NCI-H345 treated with DMSO at 0.1 percent for 48 hours (cell line): ENCODE results near the gene BEGAIN.

ENCODE experiments used
- DNase-seq: peaks from one replicate; lab custom pipeline; 2025; ENCODE audit not compliant: unreplicated experiment; lab: John Stamatoyannopoulos, UW

Gene BEGAIN

DNA sequence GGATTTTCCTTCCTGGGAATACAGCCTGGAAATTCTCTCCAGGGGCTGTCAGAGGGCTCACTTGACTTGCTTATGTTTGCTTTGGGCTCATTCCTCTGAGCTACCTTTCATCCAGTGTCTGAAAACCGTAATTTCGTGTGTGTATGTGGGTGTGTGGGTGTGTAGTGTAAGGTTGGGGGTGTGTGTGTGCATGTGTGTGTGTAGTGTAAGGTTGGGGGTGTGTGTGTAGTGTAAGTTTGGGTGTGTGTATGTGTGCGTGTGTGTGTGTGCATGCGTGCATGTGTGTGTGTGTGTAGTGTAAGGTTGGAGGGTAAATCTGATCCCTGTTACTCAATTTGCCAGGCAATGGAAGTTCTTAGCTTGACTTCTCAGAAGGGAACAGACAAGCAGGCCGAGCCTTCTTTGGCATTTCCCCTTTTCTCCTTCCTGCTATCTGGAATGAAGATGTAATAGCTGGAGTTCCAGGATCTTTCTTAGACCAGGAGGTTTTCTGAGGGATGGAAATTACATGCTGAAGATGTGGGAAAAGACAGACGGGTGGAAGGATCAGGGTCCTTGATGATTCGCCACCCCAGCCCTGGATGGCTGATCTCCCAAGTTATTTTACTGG is 15.5 kb upstream of the BEGAIN start:
- no peak for DNase-seq

DNA sequence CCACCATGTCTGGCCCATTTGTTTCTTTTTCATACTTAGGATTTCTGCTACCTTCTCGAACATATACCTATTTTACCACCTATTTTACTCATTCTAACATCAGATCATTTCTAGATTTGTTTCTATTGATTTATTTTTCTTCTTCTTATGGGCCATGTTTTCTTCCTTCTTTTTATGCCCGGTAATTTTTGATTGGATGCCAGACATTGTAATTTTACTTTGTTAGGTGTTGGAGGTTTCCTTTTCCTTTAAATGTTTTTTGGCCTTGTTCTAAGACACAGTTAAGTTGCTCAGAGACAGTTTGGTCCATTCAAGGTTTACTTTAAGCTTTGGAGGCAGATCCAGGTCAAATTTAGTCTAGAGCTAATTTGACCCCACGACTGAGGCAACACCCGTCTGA is 14.7 kb upstream of the BEGAIN start:
- no peak for DNase-seq

DNA sequence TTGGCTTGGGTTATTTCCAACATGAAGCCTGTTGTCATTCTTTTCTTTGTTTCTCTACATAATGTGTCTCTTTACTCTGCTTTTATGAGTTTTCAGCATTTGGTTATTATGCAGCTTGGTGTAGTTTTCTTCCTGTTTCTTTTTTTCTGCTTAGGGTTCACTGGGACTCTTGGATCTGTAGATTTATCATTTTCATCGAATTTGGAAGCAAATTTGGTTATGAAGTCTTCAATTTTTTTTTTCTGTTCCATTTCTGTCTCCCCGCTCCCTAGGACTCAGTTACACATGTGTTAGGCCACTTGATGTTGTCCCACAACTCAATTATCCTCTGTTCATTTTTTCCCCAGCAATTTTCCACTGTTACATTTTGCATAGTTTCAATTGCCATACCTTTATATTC is 13.8 kb upstream of the BEGAIN start:
- DNase-seq: no peak

DNA sequence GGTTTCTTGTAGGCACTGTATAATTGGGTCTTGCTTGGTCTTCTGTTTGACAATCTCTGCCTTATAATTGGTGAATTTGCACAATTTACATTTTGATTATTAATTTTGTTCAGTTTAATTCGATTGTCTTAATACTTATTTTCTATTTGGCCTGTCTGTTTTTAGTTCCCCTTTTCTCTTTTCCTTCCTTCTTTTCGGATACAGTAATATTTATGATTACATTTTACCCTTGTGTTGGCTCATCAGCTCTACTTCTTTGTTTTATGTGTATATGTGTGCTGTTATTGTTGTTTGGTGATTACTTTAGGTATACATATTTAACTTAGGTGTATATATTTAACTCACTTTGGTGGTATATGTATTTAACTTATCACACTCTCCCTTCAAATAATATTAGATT is 12.8 kb upstream of the BEGAIN start:
- no peak for DNase-seq

DNA sequence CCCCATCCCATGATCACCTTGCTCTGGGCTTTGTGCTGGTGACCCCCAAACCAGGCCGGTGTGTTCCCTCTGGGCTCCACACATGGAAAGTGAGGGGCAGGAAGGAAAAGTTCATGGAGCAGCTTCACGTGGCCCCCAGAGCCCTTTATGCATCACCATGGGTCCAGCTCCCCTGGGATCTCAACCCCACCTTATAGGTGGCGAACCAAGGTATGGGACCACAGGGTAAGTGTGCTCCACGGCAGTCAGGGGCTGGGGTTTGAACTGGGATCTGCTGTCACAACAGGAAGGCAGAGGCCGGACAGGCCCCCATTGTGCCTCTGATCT is 7.4 kb upstream of the BEGAIN start:
- no peak for DNase-seq

DNA sequence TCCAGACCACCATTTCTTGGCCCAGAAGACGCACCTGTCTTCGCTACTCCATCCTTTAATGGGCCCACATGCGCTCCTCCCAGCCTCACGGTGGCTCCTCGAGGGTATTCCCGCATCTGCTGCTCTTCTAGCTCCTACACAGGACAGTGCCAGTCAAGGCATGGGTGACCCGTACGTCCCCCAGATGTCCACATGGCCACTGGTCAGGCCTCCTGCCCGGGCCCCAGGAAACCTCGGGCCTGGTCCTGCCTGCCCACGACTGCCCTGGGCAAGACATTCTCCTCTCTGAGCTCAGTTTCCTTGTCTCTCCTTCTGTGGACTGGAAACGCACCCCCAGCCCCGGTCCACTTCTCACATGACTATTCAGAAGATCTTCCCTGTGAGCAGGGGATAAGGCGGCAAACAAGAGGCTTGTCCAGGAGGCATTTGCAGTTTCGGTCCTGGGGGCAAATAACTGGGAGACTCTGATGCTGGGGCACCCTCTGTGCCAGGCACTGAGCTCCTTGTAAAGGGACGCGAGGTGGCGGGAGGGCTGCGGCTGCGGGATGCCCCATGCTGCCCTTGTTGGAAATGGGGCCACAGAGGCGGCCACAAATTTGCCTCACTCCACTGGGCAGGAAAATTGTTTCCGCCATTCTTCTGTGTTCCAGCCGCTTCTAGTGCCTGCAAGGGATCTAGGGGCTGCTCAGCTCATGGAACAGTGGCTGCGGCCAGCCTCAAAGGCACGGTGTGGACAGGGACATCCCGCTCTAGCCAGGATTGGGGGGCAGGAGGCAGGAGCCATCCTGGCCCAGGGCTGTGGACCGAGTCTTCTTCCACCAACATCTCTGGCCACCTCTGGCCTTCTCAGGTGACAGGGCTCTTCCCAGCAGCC is 6.8 kb upstream of the BEGAIN start:
- no peak for DNase-seq

DNA sequence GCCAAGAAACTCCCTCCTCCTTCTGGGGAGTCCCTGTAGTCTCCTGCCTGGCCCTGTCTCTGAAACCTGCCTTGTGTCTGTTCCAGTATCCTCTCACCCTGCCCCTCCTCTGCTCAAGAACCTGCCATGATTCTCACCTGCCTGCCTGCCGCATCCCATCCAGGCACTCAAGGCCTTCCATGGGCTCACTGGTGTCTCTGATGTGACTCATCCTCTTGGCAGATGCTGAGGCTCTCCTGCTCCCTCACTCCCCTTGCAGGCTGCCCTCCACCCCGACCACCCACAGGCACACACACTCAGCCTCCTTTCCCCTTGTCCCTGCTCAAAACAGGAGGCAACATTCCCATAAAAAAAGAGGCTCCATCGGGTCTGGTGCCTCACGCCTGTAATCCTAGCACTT is 5.8 kb upstream of the BEGAIN start:
- no peak for DNase-seq

DNA sequence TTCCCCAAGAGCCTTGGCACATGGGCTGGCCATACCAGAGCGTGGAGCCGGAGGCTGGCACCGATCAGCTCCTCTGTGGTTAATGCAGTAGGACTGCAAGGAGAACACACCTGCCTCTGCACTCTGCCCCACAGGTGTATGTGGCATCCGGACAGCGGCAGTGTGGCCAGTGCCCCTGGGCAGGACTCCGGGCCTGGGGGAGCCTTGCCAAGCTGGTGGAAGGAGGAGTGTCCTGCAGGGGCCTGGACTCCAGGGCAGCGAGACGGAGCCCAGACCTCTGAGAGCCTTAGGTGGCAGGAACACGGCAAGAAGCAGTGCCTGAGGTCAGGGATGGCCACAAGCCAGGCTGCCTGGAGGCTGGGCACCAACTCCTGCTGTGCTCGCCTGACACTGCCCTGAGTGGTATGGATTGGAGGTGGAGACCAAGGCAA is 5.3 kb upstream of the BEGAIN start:
- no peak for DNase-seq

DNA sequence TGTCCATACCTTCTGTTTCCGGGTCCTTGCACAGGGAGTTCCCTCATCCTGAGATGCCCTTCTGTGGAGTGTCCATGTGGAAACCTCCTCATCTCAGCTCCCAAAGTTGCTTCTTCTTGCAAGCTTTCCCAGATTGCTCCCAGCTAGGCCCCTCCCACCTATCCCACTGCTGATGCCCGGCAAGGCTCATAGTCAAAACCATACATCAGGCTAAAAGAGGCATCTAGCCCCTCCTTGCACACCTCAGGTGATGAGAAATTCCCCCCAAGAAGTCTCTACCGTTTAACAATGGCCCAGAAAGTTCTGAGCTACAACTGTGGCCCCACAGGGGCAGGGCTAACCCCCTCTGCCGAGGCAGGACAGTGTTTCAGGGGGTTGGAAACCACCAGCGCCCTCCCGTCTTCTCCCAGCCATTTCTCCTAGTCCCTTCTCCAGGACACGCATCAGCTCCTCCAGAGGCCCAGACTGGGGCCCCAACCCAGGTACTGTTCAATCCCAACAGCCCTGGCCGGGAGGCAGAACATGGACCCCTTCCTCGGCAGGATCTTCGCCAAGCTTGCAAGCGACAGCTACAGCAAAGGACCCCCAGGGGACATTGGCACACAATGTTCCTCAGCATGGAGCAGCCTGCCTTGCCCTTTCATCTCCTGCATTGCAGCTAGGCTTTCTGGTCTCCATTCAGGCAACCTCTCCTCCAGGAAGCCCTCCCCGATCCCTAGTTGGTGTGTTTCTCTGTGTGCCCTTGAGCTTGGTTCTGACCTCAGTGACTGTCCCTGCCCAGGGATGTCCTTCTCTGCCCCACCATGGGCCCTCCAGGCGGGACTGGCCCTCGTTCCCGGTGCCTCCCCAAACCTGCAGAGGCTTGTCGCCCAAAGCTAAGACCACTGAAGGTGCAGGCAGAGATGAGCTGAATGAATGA is 4.5 kb upstream of the BEGAIN start:
- no peak for DNase-seq

DNA sequence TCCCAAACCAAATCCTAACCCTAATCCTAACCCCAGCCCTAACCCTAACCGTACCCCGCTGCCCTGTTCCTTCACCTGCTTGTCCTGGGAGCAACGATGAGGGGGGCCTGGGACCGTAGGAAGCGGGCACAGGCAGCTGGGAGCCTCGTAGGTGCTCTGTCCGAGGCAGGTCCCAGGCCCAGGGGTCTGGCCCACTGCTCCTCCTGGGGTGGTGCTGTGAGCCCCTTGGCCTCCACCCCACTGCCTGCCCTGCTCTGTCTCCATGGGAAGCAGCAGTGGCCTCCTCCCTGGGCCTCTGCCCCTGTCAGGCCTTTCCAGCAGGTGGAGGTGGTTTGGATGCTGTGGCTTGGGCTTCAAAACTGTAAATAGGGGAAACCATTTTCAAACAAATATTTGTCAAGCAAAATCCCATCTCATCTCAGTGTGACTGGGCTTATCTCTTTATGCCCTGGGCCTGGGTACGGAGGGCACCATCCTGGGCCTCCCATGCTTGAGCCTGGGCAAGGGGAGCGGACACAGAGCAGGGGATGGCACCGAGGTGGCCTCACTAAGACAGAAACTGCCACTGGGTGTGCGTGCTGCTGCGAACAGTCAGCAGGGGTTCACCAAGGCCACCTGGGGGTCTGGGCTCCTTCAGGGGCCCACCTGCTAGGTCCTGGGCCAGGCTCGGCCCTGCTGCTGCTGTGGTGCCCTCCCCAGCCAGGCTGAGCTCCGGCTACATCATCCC is 3.7 kb upstream of the BEGAIN start:
- DNase-seq: no peak

DNA sequence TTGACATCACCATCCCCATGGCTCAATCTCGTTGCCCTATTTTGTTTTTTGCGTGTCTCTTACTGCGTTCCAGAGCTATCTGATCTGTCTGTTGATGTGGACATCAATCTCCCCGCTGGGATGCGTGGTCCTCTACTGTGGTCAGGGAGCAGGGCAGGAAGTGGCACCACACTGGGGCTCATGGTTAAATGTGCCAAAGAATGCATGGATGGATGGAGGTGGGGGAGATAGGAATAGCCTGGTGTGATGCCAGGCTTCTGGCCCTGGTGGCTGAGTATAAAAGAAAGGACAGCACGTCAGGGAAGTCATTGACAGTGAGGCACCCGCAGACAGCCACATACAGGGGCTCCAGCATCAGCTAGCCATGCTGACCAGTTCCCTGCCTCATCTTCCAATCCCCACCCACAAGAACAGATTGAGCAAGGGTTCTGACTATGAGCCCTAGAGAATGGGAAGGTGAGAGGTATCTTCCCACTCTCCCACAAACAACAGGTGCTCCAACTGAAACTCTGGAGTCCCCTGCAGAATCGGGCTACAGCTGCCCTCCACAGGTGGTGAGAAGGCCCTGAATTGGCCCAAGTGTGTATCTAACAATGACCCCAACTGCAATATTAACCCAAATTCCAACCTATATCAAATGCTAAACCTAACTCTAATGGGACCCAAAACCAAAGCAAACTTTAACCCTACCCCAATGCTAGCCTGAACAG is 2.7 kb upstream of the BEGAIN start:
- DNase-seq: no peak

DNA sequence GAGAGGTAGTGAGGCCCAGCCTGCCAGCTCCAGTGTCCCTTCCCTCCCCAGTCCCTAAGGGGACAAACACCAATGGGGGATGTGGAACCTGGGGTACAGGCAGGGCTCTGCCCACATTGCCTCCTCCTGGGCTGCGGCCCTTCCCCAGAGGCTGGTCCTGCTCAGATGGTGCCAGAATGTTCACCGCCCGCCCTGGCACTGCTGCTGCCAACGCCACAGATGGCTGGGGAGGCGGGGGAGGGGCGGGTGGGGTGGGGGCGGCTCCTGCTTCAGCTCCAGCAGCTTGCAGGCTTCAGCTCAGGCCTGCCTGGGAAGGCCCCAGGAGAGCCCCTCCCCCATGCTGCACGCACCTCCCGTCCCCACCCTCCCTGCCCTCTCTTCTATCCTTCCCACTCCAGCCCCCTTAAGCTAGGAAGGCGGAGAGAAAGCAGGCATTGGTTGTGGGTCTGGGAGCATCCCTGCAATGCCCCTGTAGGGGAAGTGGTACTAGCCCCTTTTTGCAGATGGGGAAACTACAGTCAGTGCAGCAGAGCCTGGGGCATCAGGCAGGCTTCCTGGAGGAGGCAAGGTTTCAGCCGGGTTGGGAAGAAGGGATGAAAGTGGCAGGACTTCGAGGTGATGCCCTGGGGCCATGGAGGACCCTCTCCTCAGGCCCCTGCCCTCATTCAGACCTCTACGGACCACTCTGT is 2.0 kb upstream of the BEGAIN start:
- no peak for DNase-seq

DNA sequence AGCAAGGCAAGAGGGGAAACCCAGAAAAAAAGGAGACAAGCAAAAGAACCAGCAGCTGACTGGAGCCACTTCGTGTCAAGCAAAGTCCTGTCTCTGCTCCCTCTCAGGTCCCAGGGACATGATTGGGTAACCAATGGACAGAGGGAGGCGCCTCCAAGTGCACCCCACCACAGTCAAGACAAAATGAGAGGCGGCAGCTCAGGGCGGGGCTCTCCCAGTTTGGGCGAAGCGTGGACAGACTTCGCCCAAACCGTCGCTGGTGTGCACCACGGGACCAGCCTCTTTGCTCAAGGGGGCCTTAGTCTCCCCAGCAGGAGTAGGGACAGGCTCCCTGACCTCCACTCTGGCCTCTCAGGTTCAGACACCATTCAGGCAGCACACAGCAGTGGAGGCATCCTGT is 1.5 kb upstream of the BEGAIN start:
- no peak for DNase-seq

DNA sequence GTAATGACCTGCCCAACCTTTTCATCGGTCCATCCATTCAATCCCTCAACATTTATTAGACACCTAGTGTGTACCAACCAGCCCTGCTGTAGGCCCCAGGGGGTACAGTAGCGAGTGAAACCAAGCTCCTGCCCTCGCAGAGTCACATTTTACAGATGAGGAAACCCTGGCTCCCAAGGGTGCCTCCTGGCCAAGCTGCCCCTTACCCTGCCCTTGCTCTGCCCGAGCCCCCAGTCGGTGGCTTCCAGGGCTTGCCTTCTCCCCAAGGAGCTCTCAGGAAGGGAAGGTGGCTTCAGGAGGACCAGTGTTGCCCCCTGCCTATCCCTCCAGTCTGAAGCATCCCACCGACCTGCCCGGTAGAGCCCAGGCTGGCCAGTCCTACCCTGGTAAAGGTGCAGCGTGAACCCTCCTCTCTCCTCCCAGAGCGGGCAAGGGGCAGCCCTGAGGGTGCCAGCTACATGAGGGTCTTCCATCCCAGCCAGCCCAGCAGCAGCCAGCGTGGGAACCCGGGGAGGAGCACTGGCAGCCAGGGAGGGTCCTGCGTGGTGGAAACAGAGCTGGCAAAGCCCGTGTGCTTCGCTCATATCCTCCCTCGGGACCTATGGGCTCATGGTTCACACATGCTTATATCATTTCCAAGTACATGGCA is 670 bp upstream of the BEGAIN start:
- DNase-seq: no peak

DNA sequence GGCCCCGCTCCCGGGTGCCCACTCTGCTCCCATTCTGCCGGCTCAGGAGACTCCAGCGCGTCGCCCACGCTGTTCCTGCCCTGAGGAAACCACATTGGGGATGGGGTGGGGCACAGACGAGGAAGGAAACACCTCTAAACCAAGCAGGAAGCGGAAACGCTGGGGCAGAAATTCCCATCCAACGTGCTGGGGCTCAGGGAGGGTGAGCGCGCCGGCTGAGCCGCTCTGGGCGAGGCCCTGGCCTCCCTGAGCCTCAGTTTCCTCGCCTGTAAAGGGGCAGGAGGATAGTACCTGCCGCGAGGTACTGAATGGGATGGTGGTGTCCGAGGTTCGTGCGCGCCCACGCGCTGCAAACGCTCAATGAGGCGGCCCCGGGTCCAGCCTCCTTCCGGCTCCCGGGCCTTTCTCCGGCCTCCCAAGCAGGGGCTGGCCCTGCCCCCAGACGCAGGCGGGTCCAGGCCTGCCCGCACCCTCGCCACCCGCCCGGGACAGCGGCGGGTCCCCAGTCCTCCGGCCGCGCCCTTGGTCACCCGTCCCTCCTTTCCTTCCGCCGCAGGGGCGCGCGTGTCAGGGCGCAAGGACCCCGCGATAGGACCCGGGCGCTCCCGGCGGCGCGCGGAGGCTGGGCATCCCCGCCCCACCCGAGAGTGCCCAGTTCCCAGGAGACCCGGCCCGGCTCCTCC is 673 bp downstream of the BEGAIN start:
- no peak for DNase-seq

DNA sequence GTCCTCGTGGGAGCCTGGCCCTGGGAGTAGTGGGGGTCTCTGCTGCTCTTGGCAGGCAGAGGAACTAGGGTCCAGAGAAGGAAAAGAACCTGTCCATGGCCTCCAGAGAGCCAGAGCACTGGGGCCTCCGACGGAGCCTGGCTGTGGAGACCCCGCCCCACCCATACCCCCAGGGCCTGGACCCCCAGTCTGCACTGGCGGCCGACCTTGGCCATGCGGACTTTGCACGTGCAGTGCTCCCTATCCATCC is 1.1 kb downstream of the BEGAIN start:
- DNase-seq: no peak

DNA sequence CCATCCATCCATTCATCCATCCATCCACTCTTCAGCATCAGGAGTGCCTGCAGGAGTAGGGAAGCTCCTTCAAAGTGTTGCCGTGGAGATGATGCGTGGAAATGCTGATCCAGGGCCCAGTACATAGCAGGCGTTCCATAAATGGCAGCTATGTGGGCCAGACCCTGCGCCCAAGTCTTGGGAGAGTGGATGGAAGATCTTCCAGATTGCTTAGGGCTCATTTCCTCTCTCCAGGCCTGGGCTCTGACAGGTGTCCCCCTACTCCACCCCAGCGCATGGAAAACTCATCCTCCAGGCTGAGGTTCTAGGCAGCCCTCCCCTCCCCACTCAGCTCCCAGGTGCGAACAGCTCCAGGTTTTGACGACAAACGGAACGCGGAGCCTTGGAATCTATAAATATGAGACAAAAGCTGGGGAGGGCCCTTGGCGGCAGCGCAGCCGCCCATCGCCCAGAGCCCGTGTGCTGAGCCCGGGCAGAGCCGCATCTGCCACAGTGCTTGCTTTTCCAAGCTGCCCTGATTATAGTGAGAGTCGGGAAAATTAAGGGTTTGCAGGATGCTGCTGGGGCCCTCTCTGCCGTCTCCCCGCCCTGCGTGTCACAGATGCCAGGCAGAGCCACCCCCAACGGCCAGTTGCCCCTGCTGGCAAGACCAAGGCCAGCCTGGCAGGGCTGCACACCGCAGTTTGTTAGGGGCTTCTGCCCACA is 1.6 kb downstream of the BEGAIN start:
- no peak for DNase-seq
